HCT116 (cell line): Measurements from ENCODE around the gene TCHP. TPM values are rescaled to one million over a fixed set of nuclear protein-coding genes. Genes with fewer than 3 reads are reported as not detected.

Experiments used
- ATAC-seq: fragments of 200-7000 bp; cut with Tn5 transposase; 2 replicates; pipeline ENCODE4 v1.9.1; 2020; ENCODE audit warnings: mild to moderate bottlenecking, moderate library complexity
- BruUV-seq: library from RNA; stranded (reverse); fragments of 400-500 nt; replicated peaks from 2 replicates; lab custom pipeline; 2021; lab: Mats Ljungman, UMichigan
- CTCF ChIA-PET: fragments of 300-600 bp; sonication (Branson Sonifier 250); formaldehyde crosslinking; loops from one replicate; lab custom pipeline; 2021; ENCODE audit warnings: antibody characterized with exemption; lab: Charles Lee
- POLR2A ChIA-PET: fragments of 300-600, 350-600 bp; sonication (Branson Sonifier 250); formaldehyde crosslinking; loops from one replicate; lab custom pipeline; 2021; ENCODE audit warnings: antibody characterized with exemption; lab: Charles Lee
- RAD21 ChIA-PET, 2 experiments: fragments of 300-600 bp; sonication (Branson Sonifier 250); formaldehyde crosslinking; loops; one replicate each; lab custom pipeline; 2023; ENCODE audit warnings: low total read pairs in 2 of 2; ENCODE audit not compliant: uncharacterized antibody in 2 of 2, unreplicated experiment in 2 of 2, low non-redundant PET in 1 of 2; lab: Charles Lee
- DNase-seq: peaks from one replicate; pipeline ENCODE4 v3.0.0-alpha.2; 2010; ENCODE audit warnings: low read depth, low spot score
- H2AFZ ChIP-seq: fragments of 200-600 bp; shearing (Covaris generic), sonication (generic); 2 replicates; pipeline ENCODE4 v1.6.1; 2017; ENCODE audit warnings: low read depth, mixed run types, mixed read lengths, antibody characterized with exemption, low read length; ENCODE audit not compliant: poor library complexity, severe bottlenecking
- H3K27ac ChIP-seq: 2 replicates; pipeline ENCODE4 v1.5.1; 2012; ENCODE audit warnings: low read depth, low read length
- H3K27me3 ChIP-seq: fragments of 200-600 bp; sonication (generic); 2 replicates; pipeline ENCODE4 v1.6.1; 2016; ENCODE audit warnings: mixed run types, low read length, mixed read lengths; ENCODE audit not compliant: insufficient read depth
- H3K36me3 ChIP-seq, 2 experiments: fragments of 200-500 bp in 1 of 2; fragments of 200-600 bp in 1 of 2; sonication (Bioruptor generic) in 1 of 2; sonication (generic) in 1 of 2; 2 replicates each; pipeline versions ENCODE4 v1.5.1 to v1.6.1; 2014 to 2016; ENCODE audit warnings: low read length in 2 of 2, inconsistent platforms in 1 of 2, mixed read lengths in 1 of 2, mixed run types in 1 of 2; ENCODE audit not compliant: insufficient read depth in 2 of 2, control insufficient read depth in 1 of 2
- H3K4me1 ChIP-seq, 2 experiments: fragments of 200-600 bp in 1 of 2; sonication (generic) in 1 of 2; 2 replicates each; pipeline versions ENCODE4 v1.5.1 to v1.6.1; 2012 to 2017; ENCODE audit warnings: low read length in 2 of 2, inconsistent platforms in 1 of 2, mild to moderate bottlenecking in 1 of 2, mixed read lengths in 1 of 2, mixed run types in 1 of 2, moderate library complexity in 1 of 2; ENCODE audit not compliant: insufficient read depth in 2 of 2, control insufficient read depth in 1 of 2
- H3K4me2 ChIP-seq: fragments of 200-600 bp; sonication (generic); 2 replicates; pipeline ENCODE4 v1.6.1; 2017; ENCODE audit warnings: mixed run types, low read length, mixed read lengths
- H3K4me3 ChIP-seq, 2 experiments: fragments of 200-600 bp in 1 of 2; sonication (generic) in 1 of 2; replicated peaks in 1 of 2; 2 replicates each; pipeline ENCODE4 v1.5.1; 2011 to 2016; ENCODE audit warnings: low read length in 2 of 2, control low read depth in 1 of 2, low read depth in 1 of 2, mild to moderate bottlenecking in 1 of 2, mixed read lengths in 1 of 2, mixed run types in 1 of 2
- H3K79me2 ChIP-seq: fragments of 200-600 bp; sonication (generic); 2 replicates; pipeline ENCODE4 v1.6.1; 2017; ENCODE audit warnings: mild to moderate bottlenecking, mixed run types, low read length, moderate library complexity, mixed read lengths; ENCODE audit not compliant: insufficient read depth
- H3K9ac ChIP-seq: fragments of 200-600 bp; sonication (generic); 2 replicates; pipeline ENCODE4 v1.6.1; 2016; ENCODE audit warnings: low read length, mixed read lengths
- H3K9me2 ChIP-seq: fragments of 200-600 bp; sonication (generic), shearing (Covaris generic); 2 replicates; pipeline ENCODE4 v1.6.1; 2017; ENCODE audit warnings: mixed run types, mild to moderate bottlenecking, moderate library complexity; ENCODE audit not compliant: insufficient read depth
- H3K9me3 ChIP-seq, 2 experiments: fragments of 200-500 bp in 1 of 2; fragments of 200-600 bp in 1 of 2; sonication (Bioruptor generic) in 1 of 2; sonication (generic) in 1 of 2; 2 replicates each; pipeline ENCODE4 v1.6.1; 2014 to 2017; ENCODE audit warnings: low read length in 2 of 2, mixed read lengths in 2 of 2, inconsistent platforms in 1 of 2, low read depth in 1 of 2, mild to moderate bottlenecking in 1 of 2, mixed run types in 1 of 2, moderate library complexity in 1 of 2; ENCODE audit not compliant: control insufficient read depth in 1 of 2, insufficient read depth in 1 of 2
- H4K20me1 ChIP-seq: fragments of 200-600 bp; sonication (generic), shearing (Covaris generic); 2 replicates; pipeline ENCODE4 v1.6.1; 2017; ENCODE audit warnings: mixed run types, mild to moderate bottlenecking, moderate library complexity; ENCODE audit not compliant: insufficient read depth
- ATF3 ChIP-seq: IDR thresholded peaks from 2 replicates; pipeline ENCODE4 v1.6.1; 2012
- CEBPB ChIP-seq: IDR thresholded peaks from 2 replicates; pipeline ENCODE4 v1.6.1; 2012; ENCODE audit warnings: low read depth
- ELF1 ChIP-seq: IDR thresholded peaks from 2 replicates; pipeline ENCODE4 v1.6.1; 2012; ENCODE audit warnings: low read depth, borderline replicate concordance
- RAD21 ChIP-seq: IDR thresholded peaks from 2 replicates; pipeline ENCODE4 v1.6.1; 2012; ENCODE audit warnings: low read depth, mild to moderate bottlenecking
- YY1 ChIP-seq: IDR thresholded peaks from 2 replicates; pipeline ENCODE4 v1.6.1; 2011; ENCODE audit warnings: low read length, low read depth, moderate library complexity, mild to moderate bottlenecking; ENCODE audit not compliant: insufficient replicate concordance; ENCODE audit errors: extremely low read depth
- ZBTB33 ChIP-seq: IDR thresholded peaks from 2 replicates; pipeline ENCODE4 v1.6.1; 2011; ENCODE audit warnings: mild to moderate bottlenecking, low read length, moderate library complexity; ENCODE audit not compliant: insufficient replicate concordance; ENCODE audit errors: extremely low read depth
- intact Hi-C: fragments of 100-400 bp; cut with micrococcal nuclease; formaldehyde crosslinking; loops from 2 replicates; pipeline ENCODE4 v1.10.0; 2022
- total RNA-seq: library from RNA; stranded (reverse); gene quantifications from one replicate; pipeline ENCODE4 v1.2.1, GENCODE V29; 2021; ENCODE audit not compliant: unreplicated experiment
- TF ChIP-seq, protein P1 (sequence below): IDR thresholded peaks from 2 replicates; pipeline ENCODE4 v1.6.1; 2012

Gene TCHP
- total RNA-seq, 1 experiment from 2014 or later = 17.3 TPM

DNA sequence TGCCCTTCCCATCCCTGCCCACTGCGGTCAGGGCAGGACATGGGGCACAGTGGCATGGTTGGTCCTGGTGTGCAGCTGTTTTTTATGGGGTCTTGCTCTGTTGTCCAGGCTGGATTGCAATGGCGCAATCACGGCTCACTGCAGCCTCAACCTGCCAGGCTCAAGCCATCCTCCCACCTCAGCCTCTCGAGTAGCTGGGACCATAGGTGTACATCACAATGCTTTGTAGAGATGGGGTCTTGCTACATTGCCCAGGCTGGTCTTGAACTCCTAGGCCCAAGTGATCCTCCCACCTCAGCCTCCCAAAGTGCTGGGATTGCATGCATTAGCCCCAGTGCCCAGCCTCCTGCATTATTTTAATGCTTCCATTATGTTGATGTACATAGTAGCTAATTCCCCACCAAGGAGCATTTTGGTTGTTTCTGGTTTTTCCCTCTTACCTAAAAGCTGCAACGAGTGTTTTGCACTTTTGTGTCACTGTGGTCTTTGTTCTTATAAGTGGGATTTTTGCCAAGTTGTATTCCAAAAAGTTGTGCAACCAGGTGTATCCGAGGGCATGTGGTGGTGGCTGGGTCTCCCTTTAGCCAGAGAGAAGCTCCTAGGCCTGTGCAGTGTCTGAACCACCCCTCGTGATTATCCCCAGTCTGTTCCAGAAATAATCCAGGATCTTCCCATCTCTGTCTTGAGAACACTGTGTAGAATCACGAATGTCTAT lies 10.3 kb downstream of the TCHP start:
- Histone ChIP-seq H3K4me1 (no peaks in the 10 kb centered on the region), H4K20me1 (no peaks in the 10 kb centered on the region), H3K4me3 (no peak overlapping the region), H3K27me3 (no peaks in the 10 kb centered on the region), H3K9me2 (no peaks in the 10 kb centered on the region), H2AFZ (no peak overlapping the region), H3K4me2 (no peak overlapping the region), H3K79me2 (no peaks in the 10 kb centered on the region), H3K36me3 (peaks cover 15 to 27% of the 10 kb centered on the region in 2 experiments), H3K9ac (no peak overlapping the region), H3K9me3 (no peaks in the 10 kb centered on the region), H3K27ac (no peak overlapping the region)
- no peak for TF ChIP-seq ELF1
- TF ChIP-seq YY1 = no peak
- TF ChIP-seq ATF3 = no peak
- TF ChIP-seq, protein P1, sequence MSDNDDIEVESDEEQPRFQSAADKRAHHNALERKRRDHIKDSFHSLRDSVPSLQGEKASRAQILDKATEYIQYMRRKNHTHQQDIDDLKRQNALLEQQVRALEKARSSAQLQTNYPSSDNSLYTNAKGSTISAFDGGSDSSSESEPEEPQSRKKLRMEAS = no peak
- TF ChIP-seq RAD21 = no peak
- no peak for TF ChIP-seq ZBTB33
- TF ChIP-seq CEBPB = no peak
- DNase-seq (no peak), ATAC-seq (no peak)
- ChIA-PET POLR2A (no interaction called here), RAD21 (no interaction called here), CTCF (interaction anchor here (1.2 to 2.0 kb wide), 4 partner anchors 10 to 65 kb away, joined by 3 to 10 read pairs (median 5); no protein-coding TSS in a partner anchor)
- BruUV-seq = no TSS peak
- intact Hi-C loops = no loop called here
